ENCODE measurements around the gene PRKG1. TPM values are rescaled to one million over a fixed set of nuclear protein-coding genes. Genes with fewer than 3 reads are reported as not detected.

PRKG1 gene
- total and polyA plus RNA-seq, 8 donors, result 1.2 to 9.6 (median 2.9) TPM

DNA sequence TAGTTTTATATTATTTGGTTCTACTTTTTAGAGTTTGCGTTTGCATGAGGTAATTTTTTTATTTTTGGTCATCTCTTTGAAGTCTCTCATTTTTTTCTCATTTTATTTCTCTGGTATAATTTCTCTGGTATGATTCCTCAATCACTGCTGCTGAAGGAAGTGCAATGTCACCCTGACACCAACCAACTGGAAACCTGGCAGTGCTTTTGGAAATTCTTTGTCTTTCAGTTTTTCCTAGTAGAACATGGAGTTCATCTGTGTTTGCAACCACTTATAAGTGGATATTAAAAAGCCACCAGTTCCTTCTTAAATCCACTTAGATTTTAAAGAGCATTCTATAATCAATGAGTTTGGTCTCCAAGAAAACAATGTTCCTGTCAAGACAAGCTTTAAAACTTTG, 291.8 kb downstream of the PRKG1 start:
- FAIRE-seq (no peak), DNase-seq (no peak), ATAC-seq (no peak)
- no peaks in the 10 kb centered on the region for H3K9me3 ChIP-seq
- TF ChIP-seq, protein P1, sequence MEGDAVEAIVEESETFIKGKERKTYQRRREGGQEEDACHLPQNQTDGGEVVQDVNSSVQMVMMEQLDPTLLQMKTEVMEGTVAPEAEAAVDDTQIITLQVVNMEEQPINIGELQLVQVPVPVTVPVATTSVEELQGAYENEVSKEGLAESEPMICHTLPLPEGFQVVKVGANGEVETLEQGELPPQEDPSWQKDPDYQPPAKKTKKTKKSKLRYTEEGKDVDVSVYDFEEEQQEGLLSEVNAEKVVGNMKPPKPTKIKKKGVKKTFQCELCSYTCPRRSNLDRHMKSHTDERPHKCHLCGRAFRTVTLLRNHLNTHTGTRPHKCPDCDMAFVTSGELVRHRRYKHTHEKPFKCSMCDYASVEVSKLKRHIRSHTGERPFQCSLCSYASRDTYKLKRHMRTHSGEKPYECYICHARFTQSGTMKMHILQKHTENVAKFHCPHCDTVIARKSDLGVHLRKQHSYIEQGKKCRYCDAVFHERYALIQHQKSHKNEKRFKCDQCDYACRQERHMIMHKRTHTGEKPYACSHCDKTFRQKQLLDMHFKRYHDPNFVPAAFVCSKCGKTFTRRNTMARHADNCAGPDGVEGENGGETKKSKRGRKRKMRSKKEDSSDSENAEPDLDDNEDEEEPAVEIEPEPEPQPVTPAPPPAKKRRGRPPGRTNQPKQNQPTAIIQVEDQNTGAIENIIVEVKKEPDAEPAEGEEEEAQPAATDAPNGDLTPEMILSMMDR (IDR thresholded peaks at IDR 0.05), result no peak
- H3K27me3 ChIP-seq, result no peaks in the 10 kb centered on the region
- intact Hi-C loops (cut with DNase I), result no loop called here
- H3K27ac ChIP-seq, result no peak overlapping the region
- no peaks in the 10 kb centered on the region for H3K4me1 ChIP-seq
- H3K4me3 ChIP-seq, result no peak overlapping the region
- 87 to 93% methylated on average over 1 of the region's 1 CpG for WGBS, 2 donors
- no peaks in the 10 kb centered on the region for H3K36me3 ChIP-seq

DNA sequence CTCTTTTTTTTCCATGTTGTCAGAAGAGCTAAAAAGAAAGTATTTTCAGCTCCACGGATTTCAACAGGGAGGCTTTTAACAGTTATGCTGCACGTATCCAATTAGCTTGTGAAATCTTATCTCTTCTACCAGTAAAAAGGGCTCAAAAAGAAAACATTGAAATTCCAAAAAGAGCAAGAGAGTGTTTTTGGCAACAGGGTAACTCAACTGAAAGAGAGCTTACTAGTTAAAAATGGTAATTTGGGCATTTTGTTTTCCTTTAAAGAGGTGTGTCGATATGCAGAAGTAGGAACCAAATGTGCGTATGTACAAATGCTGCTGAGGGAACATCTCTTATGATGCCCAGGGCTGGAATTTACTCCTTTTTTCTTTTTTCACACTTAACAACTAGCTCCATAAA, 292.8 kb downstream of the PRKG1 start:
- no peak for DNase-seq
- intact Hi-C loops (cut with DNase I), result no loop called here
- H3K36me3 ChIP-seq, result no peaks in the 10 kb centered on the region
- no peaks in the 10 kb centered on the region for H3K27me3 ChIP-seq
- no peak for FAIRE-seq
- TF ChIP-seq, protein P1 (IDR thresholded peaks at IDR 0.05), result no peak
- H3K27ac ChIP-seq, result no peak overlapping the region
- WGBS, 2 donors, result 78 to 84% methylated on average over 4 of the region's 4 CpGs
- ATAC-seq, result no peak
- H3K4me3 ChIP-seq, result no peak overlapping the region
- H3K4me1 ChIP-seq, result no peaks in the 10 kb centered on the region
- no peaks in the 10 kb centered on the region for H3K9me3 ChIP-seq

DNA sequence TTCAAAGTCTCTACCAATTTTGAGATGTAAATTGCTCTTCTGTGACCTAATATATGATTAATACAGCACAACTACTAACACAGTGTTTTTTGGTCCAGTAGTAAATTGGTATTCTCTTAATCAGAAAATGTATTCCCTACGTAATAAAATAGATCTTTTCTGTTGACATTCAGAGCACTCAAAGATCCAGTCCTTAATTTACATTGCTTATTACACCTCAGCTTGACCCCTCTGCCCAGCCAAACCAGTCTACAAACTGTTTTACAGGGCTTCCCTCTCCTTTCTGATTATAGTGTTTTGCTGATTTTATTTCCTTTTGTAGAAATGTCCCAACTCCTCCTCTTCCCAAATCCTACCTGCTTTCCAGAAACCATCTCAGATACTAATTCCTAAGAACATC, 293.4 kb downstream of the PRKG1 start:
- no peak for ATAC-seq

DNA sequence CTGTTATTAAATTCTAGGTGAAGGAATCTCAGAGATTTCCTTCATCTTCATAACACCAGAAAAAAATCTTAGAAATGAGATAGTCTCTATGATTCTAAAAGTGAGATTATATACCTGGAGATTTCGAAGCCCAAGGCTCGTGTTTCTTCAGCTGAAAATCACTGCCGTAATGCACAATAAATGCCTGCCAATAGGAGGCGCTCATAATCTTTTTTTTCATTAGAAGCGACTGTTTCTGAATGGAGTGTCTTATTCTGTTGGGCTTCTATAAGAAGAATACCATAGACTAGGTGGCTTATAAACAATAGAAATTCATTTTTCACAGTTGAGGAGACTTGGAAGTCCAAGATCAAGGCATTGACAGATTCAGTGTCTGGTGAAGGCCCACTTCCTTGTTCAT, 294.7 kb downstream of the PRKG1 start:
- intact Hi-C loops (cut with DNase I), result no loop called here
- H3K27ac ChIP-seq, result no peak overlapping the region
- FAIRE-seq (no peak), ATAC-seq (peak in 3 of 4 donors; percentile 64 to 73 (median 66)), DNase-seq (peak in 1 of 6 donors; percentile 12)
- no peaks in the 10 kb centered on the region for H3K27me3 ChIP-seq
- H3K4me1 ChIP-seq, result no peaks in the 10 kb centered on the region
- no peaks in the 10 kb centered on the region for H3K9me3 ChIP-seq
- no peak overlapping the region for H3K4me3 ChIP-seq
- TF ChIP-seq, protein P1 (IDR thresholded peaks at IDR 0.05), result peak in 3 of 4 donors; percentile 8 to 31 (median 23)
- WGBS, 2 donors, result 56 to 61% methylated on average over 5 of the region's 5 CpGs
- no peaks in the 10 kb centered on the region for H3K36me3 ChIP-seq

More for the DNA sequence above, 293.4 kb downstream of the PRKG1 start:
- intact Hi-C loops (cut with DNase I), result no loop called here
- DNase-seq, result no peak
- Histone ChIP-seq H3K27me3 (no peaks in the 10 kb centered on the region), H3K4me3 (no peak overlapping the region), H3K4me1 (no peaks in the 10 kb centered on the region), H3K36me3 (no peaks in the 10 kb centered on the region), H3K27ac (no peak overlapping the region), H3K9me3 (no peaks in the 10 kb centered on the region)
- TF ChIP-seq, protein P1 (IDR thresholded peaks at IDR 0.05), result no peak
- WGBS, 2 donors, result 90 to 92% methylated on average over 1 of the region's 1 CpG
- no peak for FAIRE-seq

DNA sequence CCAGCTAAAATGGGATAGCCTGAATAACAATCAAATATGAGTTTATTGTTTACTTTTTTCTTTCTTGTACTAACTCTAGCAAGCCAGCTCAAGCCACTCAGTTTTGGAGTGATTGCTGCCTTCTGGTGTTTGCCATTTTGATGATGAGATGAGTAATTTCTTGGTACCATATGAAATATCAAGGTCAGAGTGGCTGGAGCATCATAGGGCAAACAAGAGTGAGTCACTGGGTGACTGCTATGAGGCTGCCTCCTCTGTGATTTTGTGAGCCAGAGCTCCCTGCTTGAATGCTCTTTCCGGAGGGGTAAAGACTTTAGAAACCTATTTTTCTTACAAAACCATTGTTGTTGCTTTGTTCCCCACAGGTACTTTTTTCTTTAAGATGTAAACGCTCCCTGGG, 295.6 kb downstream of the PRKG1 start:
- no peaks in the 10 kb centered on the region for H3K27me3 ChIP-seq
- WGBS, 2 donors, result 85 to 87% methylated on average over 2 of the region's 2 CpGs
- intact Hi-C loops (cut with DNase I), result no loop called here
- no peaks in the 10 kb centered on the region for H3K9me3 ChIP-seq
- no peak overlapping the region for H3K27ac ChIP-seq
- H3K36me3 ChIP-seq, result no peaks in the 10 kb centered on the region
- H3K4me3 ChIP-seq, result no peak overlapping the region
- H3K4me1 ChIP-seq, result no peaks in the 10 kb centered on the region
- TF ChIP-seq, protein P1 (IDR thresholded peaks at IDR 0.05), result no peak
- DNase-seq, result no peak
- FAIRE-seq, result no peak
- ATAC-seq, result no peak
